ENCODE results near the gene STAMBP. TPM values are rescaled to one million over a fixed set of nuclear protein-coding genes. Genes with fewer than 3 reads are reported as not detected.

The STAMBP gene
- total and polyA plus RNA-seq, 2 of the 4 experiments (the other 2 are of a cell fraction): 29.7 to 38.7 TPM

GRCh38 chr2:73902284-73902683 lies 73.5 kb downstream of the STAMBP start:
- no peak overlapping the region for H3K4me3 ChIP-seq (ENCODE audit: insufficient read depth, low read depth, low read length)
- H3K27me3 ChIP-seq (ENCODE audit: control insufficient read depth, insufficient read depth, low read length): no peaks in the 10 kb centered on the region
- no peak overlapping the region for H3K14ac ChIP-seq (replicated peaks; ENCODE audit: low read depth, low read length)

More at GRCh38 chr2:73902284-73902683, 73.5 kb downstream of the STAMBP start:
- no peak overlapping the region for H3K27ac ChIP-seq (ENCODE audit: insufficient read depth, low read length)
- H4K8ac ChIP-seq (ENCODE audit: low read depth in 2 of 2, low read length in 2 of 2): no peak overlapping the region
- ATAC-seq (ENCODE audit: low read depth) (no peak), DNase-seq (no peak)
- H2BK120ac ChIP-seq (ENCODE audit: low read depth, low read length): no peak overlapping the region
- no peak overlapping the region for H2AK5ac ChIP-seq (ENCODE audit: low read depth, low read length)
- H3K9me3 ChIP-seq (ENCODE audit: control insufficient read depth, insufficient read depth, low read length): no peaks in the 10 kb centered on the region
- H3K18ac ChIP-seq (ENCODE audit: low read depth, low read length): no peak overlapping the region
- H3K4ac ChIP-seq (ENCODE audit: low read depth, low read length): no peak overlapping the region
- no peak overlapping the region for H4K5ac ChIP-seq (ENCODE audit: low read depth, low read length)
- H2AK9ac ChIP-seq (replicated peaks; ENCODE audit: low read depth, low read length, poor library complexity): no peak overlapping the region
- peaks cover 27 to 64% of the 10 kb centered on the region in 2 experiments for H3K79me1 ChIP-seq (ENCODE audit: low read depth in 1 of 2, low read length in 2 of 2)
- BruUV-seq (replicated peaks): no TSS peak
- in situ Hi-C loops (cut with MboI; ENCODE audit: low sequenced_read_pairs): no loop called here
- ChIA-PET CTCF (no interaction called here), POLR2A (ENCODE audit: unreplicated experiment) (no interaction called here)
- no peak overlapping the region for H2BK20ac ChIP-seq (ENCODE audit: low read depth, low read length)
- H3K56ac ChIP-seq (ENCODE audit: extremely low read depth, insufficient read depth, low read length): no peak overlapping the region
- H2BK5ac ChIP-seq (ENCODE audit: low read depth, low read length, poor library complexity, severe bottlenecking): no peak overlapping the region
- peaks cover 21% of the 10 kb centered on the region for H3K9me1 ChIP-seq (ENCODE audit: insufficient read depth, low read length)
- H3K23ac ChIP-seq (ENCODE audit: low read depth, low read length): no peak overlapping the region
- H4K91ac ChIP-seq (ENCODE audit: insufficient read depth, low read depth, low read length): no peak overlapping the region
- no peak overlapping the region for H2AFZ ChIP-seq (replicated peaks; ENCODE audit: low read length, poor library complexity)
- intact Hi-C loops (cut with micrococcal nuclease): no loop called here
- TF ChIP-seq MXI1 (IDR thresholded peaks at IDR 0.05; ENCODE audit: borderline replicate concordance, low read depth, low read length) (no peak), POLR2A (IDR thresholded peaks at IDR 0.05; ENCODE audit: low read depth, low read length) (no peak), ELK1 (IDR thresholded peaks at IDR 0.05; ENCODE audit: borderline replicate concordance, low read depth, low read length) (no peak), RAD21 (IDR thresholded peaks at IDR 0.05; ENCODE audit: low read length) (no peak), CTCF (conservative IDR thresholded peaks at IDR 0.05; ENCODE audit: low read depth, low read length) (no peak)
- peaks cover 3% of the 10 kb centered on the region for H3K4me1 ChIP-seq (ENCODE audit: control insufficient read depth, insufficient read depth, low read length)
- peaks cover 74% of the 10 kb centered on the region for H4K20me1 ChIP-seq (ENCODE audit: insufficient read depth, low read length)
- no peak overlapping the region for H3K9ac ChIP-seq (ENCODE audit: low read depth, low read length)
- 62% methylated on average over 2 of the region's 4 CpGs; no CpG with 5 or more reads in 1 of the 2 experiments for WGBS, 2 experiments (ENCODE audit: extremely low coverage in 2 of 2, insufficient read length in 1 of 2)
- no peak overlapping the region for H2BK15ac ChIP-seq (ENCODE audit: low read depth, low read length)
- dilution Hi-C loops (cut with HindIII; ENCODE audit: low sequenced_read_pairs, unreplicated experiment): no loop called here
- no peak overlapping the region for H3K4me2 ChIP-seq (ENCODE audit: low read depth, low read length)
- peaks cover 43% of the 10 kb centered on the region for H3K36me3 ChIP-seq (ENCODE audit: control insufficient read depth, insufficient read depth, low read length)

Data from IMR-90 (cell line).